Fibroblast of lung (primary cell): ENCODE data around the gene RAD23B. TPM values are rescaled to one million over a fixed set of nuclear protein-coding genes. Genes with fewer than 3 reads are reported as not detected.

ENCODE experiments used
- DNase-seq, 2 donors: peaks; one replicate each; pipeline versions ENCODE4 v3.0.0 to v3.0.0-alpha.2; 2010; ENCODE audit warnings: low read depth in 2 of 2
- H2AFZ ChIP-seq: 2 replicates; pipeline ENCODE4 v1.5.1; 2012; ENCODE audit warnings: low read length, control low read depth, inconsistent platforms
- H3K27ac ChIP-seq: 2 replicates; pipeline ENCODE4 v1.5.1; 2011; ENCODE audit warnings: low read length, control low read depth; ENCODE audit not compliant: insufficient read depth
- H3K27me3 ChIP-seq: 2 replicates; pipeline ENCODE4 v1.5.1; 2011; ENCODE audit warnings: mild to moderate bottlenecking, low read length; ENCODE audit not compliant: control insufficient read depth, insufficient read depth
- H3K36me3 ChIP-seq: 2 replicates; pipeline ENCODE4 v1.5.1; 2011; ENCODE audit warnings: low read length; ENCODE audit not compliant: control insufficient read depth, insufficient read depth
- H3K4me1 ChIP-seq: 2 replicates; pipeline ENCODE4 v1.5.1; 2011; ENCODE audit warnings: low read length; ENCODE audit not compliant: control insufficient read depth, insufficient read depth; ENCODE audit errors: extremely low read depth
- H3K4me2 ChIP-seq: 2 replicates; pipeline ENCODE4 v1.5.1; 2011; ENCODE audit warnings: low read length, control low read depth; ENCODE audit not compliant: insufficient read depth; ENCODE audit errors: extremely low read depth
- H3K4me3 ChIP-seq, 4 experiments: fragments of 200-600 bp in 1 of 4; sonication (generic) in 1 of 4; replicated peaks in 1 of 4; 2 replicates each; pipeline ENCODE4 v1.5.1; 2011 to 2016; ENCODE audit warnings: low read length in 4 of 4, low read depth in 3 of 4, mild to moderate bottlenecking in 3 of 4, control low read depth in 2 of 4, inconsistent platforms in 1 of 4, mixed read lengths in 1 of 4; ENCODE audit not compliant: insufficient read depth in 1 of 4; ENCODE audit errors: control extremely low read depth in 1 of 4
- H3K79me2 ChIP-seq: 2 replicates; pipeline ENCODE4 v1.5.1; 2012; ENCODE audit warnings: mild to moderate bottlenecking, low read length, inconsistent platforms; ENCODE audit not compliant: control insufficient read depth, insufficient read depth
- H3K9ac ChIP-seq: 2 replicates; pipeline ENCODE4 v1.5.1; 2011; ENCODE audit warnings: mild to moderate bottlenecking, low read length, control low read depth; ENCODE audit not compliant: insufficient read depth
- H3K9me3 ChIP-seq: 2 replicates; pipeline ENCODE4 v1.5.1; 2012; ENCODE audit warnings: low read depth, low read length; ENCODE audit not compliant: control insufficient read depth, insufficient read depth
- H4K20me1 ChIP-seq: 2 replicates; pipeline ENCODE4 v1.5.1; 2011; ENCODE audit warnings: low read length; ENCODE audit not compliant: control insufficient read depth, insufficient read depth; ENCODE audit errors: extremely low read depth
- CTCF ChIP-seq, 2 donors: IDR thresholded peaks in 1 of 2; conservative IDR thresholded peaks in 1 of 2; 1 replicate in 1 of 2; 2 replicates in 1 of 2; pipeline ENCODE4 v1.5.1; 2011 to 2012; ENCODE audit warnings: low read length in 2 of 2, control low read depth in 1 of 2, inconsistent platforms in 1 of 2, low read depth in 1 of 2, mild to moderate bottlenecking in 1 of 2
- EZH2 ChIP-seq: IDR thresholded peaks from 2 replicates; pipeline ENCODE4 v1.5.1; 2012; ENCODE audit warnings: low read length, control low read depth, mild to moderate bottlenecking; ENCODE audit errors: missing control alignments
- polyA plus RNA-seq, 2 donors: library from polyadenylated mRNA; depleted of rRNA in 1 of 2; stranded (reverse) in 1 of 2; unstranded in 1 of 2; fragments of >200 nt; gene quantifications; 2 replicates each; pipeline ENCODE4 v1.2.1, GENCODE V29; 2011 to 2012; ENCODE audit warnings: missing spikeins in 1 of 2
- total RNA-seq: library from RNA; depleted of rRNA; stranded (reverse); fragments of >200 nt; gene quantifications from 2 replicates; pipeline ENCODE4 v1.2.1, GENCODE V29; 2014

Gene RAD23B
- total and polyA plus RNA-seq, 2 donors (not counting 1 experiment from before 2014, with no cell fraction given) = 156 to 607 TPM

- Histone ChIP-seq H2AFZ (no peak overlapping the region), H3K79me2 (no peaks in the 10 kb centered on the region), H3K27me3 (no peaks in the 10 kb centered on the region), H3K4me2 (no peak overlapping the region), H3K27ac (no peak overlapping the region), H3K9me3 (no peaks in the 10 kb centered on the region), H4K20me1 (no peaks in the 10 kb centered on the region), H3K9ac (no peak overlapping the region), H3K4me1 (no peaks in the 10 kb centered on the region), H3K36me3 (no peaks in the 10 kb centered on the region), H3K4me3 (no peak overlapping the region)
- no peak for DNase-seq
- TF ChIP-seq CTCF (conservative IDR thresholded peaks at IDR 0.05 in 1 of 2, IDR thresholded peaks at IDR 0.05 in 1 of 2; ENCODE audit: low read depth in 1 of 2, low read length in 2 of 2) = no peak
- TF ChIP-seq EZH2 = no peak
Observed at GRCh38 chr9:107358986-107359385, 75.9 kb downstream of the RAD23B start.

- DNase-seq = peak in 1 of 2 donors; percentile 42
Observed at GRCh38 chr9:107360098-107360497, 77.0 kb downstream of the RAD23B start.

GRCh38 chr9:107361816-107362215, 78.7 kb downstream of the RAD23B start:
- Histone ChIP-seq H2AFZ (no peak overlapping the region), H3K9me3 (no peaks in the 10 kb centered on the region), H3K27me3 (no peaks in the 10 kb centered on the region), H3K4me2 (no peak overlapping the region), H3K36me3 (no peaks in the 10 kb centered on the region), H3K79me2 (no peaks in the 10 kb centered on the region), H3K27ac (no peak overlapping the region), H4K20me1 (no peaks in the 10 kb centered on the region), H3K4me3 (no peak overlapping the region), H3K4me1 (no peaks in the 10 kb centered on the region), H3K9ac (no peak overlapping the region)
- TF ChIP-seq CTCF (conservative IDR thresholded peaks at IDR 0.05 in 1 of 2, IDR thresholded peaks at IDR 0.05 in 1 of 2; ENCODE audit: low read depth in 1 of 2, low read length in 2 of 2) (no peak), EZH2 (no peak)
- DNase-seq = no peak

More at GRCh38 chr9:107360098-107360497, 77.0 kb downstream of the RAD23B start:
- H3K9me3 ChIP-seq = no peaks in the 10 kb centered on the region
- no peaks in the 10 kb centered on the region for H3K36me3 ChIP-seq
- H4K20me1 ChIP-seq = no peaks in the 10 kb centered on the region
- no peak overlapping the region for H3K27ac ChIP-seq
- no peaks in the 10 kb centered on the region for H3K79me2 ChIP-seq
- H3K9ac ChIP-seq = no peak overlapping the region
- no peaks in the 10 kb centered on the region for H3K4me1 ChIP-seq
- TF ChIP-seq EZH2 = no peak
- TF ChIP-seq CTCF (conservative IDR thresholded peaks at IDR 0.05 in 1 of 2, IDR thresholded peaks at IDR 0.05 in 1 of 2; ENCODE audit: low read depth in 1 of 2, low read length in 2 of 2) = no peak
- no peak overlapping the region for H3K4me2 ChIP-seq
- no peak overlapping the region for H3K4me3 ChIP-seq
- H2AFZ ChIP-seq = no peak overlapping the region
- no peaks in the 10 kb centered on the region for H3K27me3 ChIP-seq
